SK-N-SH (cell line): ENCODE data around the gene PIN1. TPM values are rescaled to one million over a fixed set of nuclear protein-coding genes. Genes with fewer than 3 reads are reported as not detected.

Experiments
- CTCF ChIA-PET: fragments of 300-600, 350-600 bp; formaldehyde crosslinking; extraction: SDS; loops from one replicate; lab custom pipeline; 2021; lab: Yijun Ruan, JAX
- POLR2A ChIA-PET: fragments of 350-600 bp; sonication (Branson Sonifier 250); formaldehyde crosslinking; extraction: SDS; loops from one replicate; lab custom pipeline; 2020; ENCODE audit warnings: antibody characterized with exemption, inconsistent platforms; lab: Yijun Ruan, JAX
- DNase-seq: peaks from one replicate; pipeline ENCODE4 v3.0.0; 2012
- H2AFZ ChIP-seq: fragments of 200-600 bp; sonication (generic); 2 replicates; pipeline ENCODE4 v1.8.1; 2016; ENCODE audit warnings: antibody characterized with exemption, mild to moderate bottlenecking, low read depth
- H3F3A ChIP-seq: fragments of 200-600 bp; sonication (generic); replicated peaks from 2 replicates; pipeline ENCODE3; 2016; ENCODE audit warnings: antibody characterized with exemption, mild to moderate bottlenecking; ENCODE audit not compliant: insufficient read depth
- H3K27ac ChIP-seq, 2 experiments: fragments of 200-500 bp in 1 of 2; fragments of 200-600 bp in 1 of 2; sonication (Bioruptor generic) in 1 of 2; sonication (generic), shearing (Covaris generic) in 1 of 2; 2 replicates each; pipeline versions ENCODE4 v1.5.1 to v1.6.1; 2014 to 2016; ENCODE audit warnings: low read depth in 2 of 2, inconsistent platforms in 1 of 2, low read length in 1 of 2, mild to moderate bottlenecking in 1 of 2, mixed read lengths in 1 of 2
- H3K27me3 ChIP-seq: fragments of 200-600 bp; sonication (generic), shearing (Covaris generic); 2 replicates; pipeline ENCODE4 v1.6.1; 2016; ENCODE audit warnings: mixed run types; ENCODE audit not compliant: insufficient read depth
- H3K36me3 ChIP-seq, 2 experiments: fragments of 200-500 bp in 1 of 2; fragments of 200-600 bp in 1 of 2; sonication (Bioruptor generic) in 1 of 2; sonication (generic) in 1 of 2; replicated peaks in 1 of 2; 2 replicates each; pipeline versions ENCODE3 to v1.5.1; 2014 to 2016; ENCODE audit warnings: low read length in 1 of 2, mild to moderate bottlenecking in 1 of 2; ENCODE audit not compliant: insufficient read depth in 2 of 2, control insufficient read depth in 1 of 2
- H3K4me1 ChIP-seq, 2 experiments: fragments of 200-500 bp in 1 of 2; fragments of 200-600 bp in 1 of 2; sonication (Bioruptor generic) in 1 of 2; sonication (generic), shearing (Covaris generic) in 1 of 2; 2 replicates each; pipeline versions ENCODE4 v1.5.1 to v1.6.1; 2014 to 2016; ENCODE audit warnings: low read depth in 1 of 2, low read length in 1 of 2, mixed run types in 1 of 2; ENCODE audit not compliant: insufficient read depth in 2 of 2, control insufficient read depth in 1 of 2
- H3K4me2 ChIP-seq: fragments of 200-600 bp; sonication (generic), shearing (Covaris generic); 2 replicates; pipeline ENCODE4 v1.6.1; 2017; ENCODE audit warnings: mixed run types
- H3K4me3 ChIP-seq, 2 experiments: fragments of 200-500 bp in 1 of 2; fragments of 200-600 bp in 1 of 2; sonication (Bioruptor generic) in 1 of 2; sonication (generic), shearing (Covaris generic) in 1 of 2; 2 replicates each; pipeline versions ENCODE4 v1.5.1 to v1.8.1; 2014 to 2016; ENCODE audit warnings: low read depth in 2 of 2, inconsistent platforms in 1 of 2, low read length in 1 of 2, mild to moderate bottlenecking in 1 of 2, mixed read lengths in 1 of 2, moderate library complexity in 1 of 2
- H3K79me2 ChIP-seq: fragments of 200-600 bp; sonication (generic); 2 replicates; pipeline ENCODE4 v1.8.1; 2017; ENCODE audit warnings: mild to moderate bottlenecking; ENCODE audit not compliant: insufficient read depth
- H3K9ac ChIP-seq: fragments of 200-600 bp; sonication (generic); 2 replicates; pipeline ENCODE4 v1.6.1; 2017; ENCODE audit warnings: mixed run types
- H3K9me2 ChIP-seq: fragments of 200-600 bp; sonication (generic); 2 replicates; pipeline ENCODE4 v1.6.1; 2017; ENCODE audit warnings: mixed run types
- H3K9me3 ChIP-seq: fragments of 200-600 bp; sonication (generic); 2 replicates; pipeline ENCODE4 v1.6.1; 2017; ENCODE audit warnings: mixed run types, mild to moderate bottlenecking, moderate library complexity
- H4K20me1 ChIP-seq: fragments of 200-600 bp; sonication (generic); 2 replicates; pipeline ENCODE4 v1.6.1; 2017; ENCODE audit warnings: mild to moderate bottlenecking, mixed run types; ENCODE audit not compliant: insufficient read depth
- EP300 ChIP-seq, 2 experiments: IDR thresholded peaks; 2 replicates each; pipeline versions ENCODE4 v1.4.0 to v1.6.1; 2012; ENCODE audit warnings: borderline replicate concordance in 1 of 2, low read depth in 1 of 2, low read length in 1 of 2
- FOXJ3 ChIP-seq: sonication (generic); formaldehyde crosslinking; IDR thresholded peaks from 2 replicates; pipeline ENCODE4 v1.5.1; 2020; ENCODE audit warnings: mild to moderate bottlenecking, missing genetic modification reagents
- GATA2 ChIP-seq: sonication (generic); formaldehyde crosslinking; IDR thresholded peaks from 2 replicates; pipeline ENCODE4 v1.5.0; 2020; ENCODE audit warnings: mild to moderate bottlenecking, missing genetic modification reagents
- MEF2A ChIP-seq: IDR thresholded peaks from 2 replicates; pipeline ENCODE4 v1.4.0; 2012; ENCODE audit warnings: low read depth, borderline replicate concordance
- NRF1 ChIP-seq: IDR thresholded peaks from 2 replicates; pipeline ENCODE4 v1.6.1; 2012; ENCODE audit warnings: low read depth, mild to moderate bottlenecking, low read length
- RFX5 ChIP-seq: IDR thresholded peaks from 2 replicates; pipeline ENCODE4 v1.6.1; 2012; ENCODE audit warnings: mild to moderate bottlenecking, improper control_type of control experiment, low read length
- SMC3 ChIP-seq: IDR thresholded peaks from 2 replicates; pipeline ENCODE4 v1.6.1; 2012; ENCODE audit warnings: low read depth, low read length, improper control_type of control experiment
- TCF12 ChIP-seq: IDR thresholded peaks from 2 replicates; pipeline ENCODE4 v1.4.0; 2012
- WGBS: methylation state at CpG from one replicate; pipeline ENCODE4 v1.1.6; 2017; ENCODE audit warnings: low lambda C conversion rate; 5-methylcytosine and 5-hydroxymethylcytosine counted together
- polyA plus RNA-seq, 3 experiments: library from polyadenylated mRNA; depleted of rRNA; stranded (reverse); fragments of >200 nt; gene quantifications; 2 replicates each; pipeline ENCODE4 v1.2.3, GENCODE V29; 2012
- TF ChIP-seq, protein P1 (sequence below): IDR thresholded peaks from 2 replicates; pipeline ENCODE4 v1.4.0; 2012; ENCODE audit warnings: low read depth, borderline replicate concordance
- TF ChIP-seq, protein P2 (sequence below): IDR thresholded peaks from 2 replicates; pipeline ENCODE4 v1.4.0; 2012; ENCODE audit warnings: low read depth, borderline replicate concordance
- TF ChIP-seq, protein P3 (sequence below): fragments of 150-350 bp; IDR thresholded peaks from 2 replicates; pipeline ENCODE4 v1.6.1; 2016; ENCODE audit warnings: mild to moderate bottlenecking, low read depth, low read length
- TF ChIP-seq, protein P4 (sequence below): IDR thresholded peaks from 2 replicates; pipeline ENCODE4 v1.4.0; 2012; ENCODE audit warnings: low read depth
- TF ChIP-seq, protein P5 (sequence below): fragments of 150-350 bp; IDR thresholded peaks from 2 replicates; pipeline ENCODE4 v1.6.1; 2017; ENCODE audit warnings: antibody characterized with exemption, low read length, low read depth, borderline replicate concordance

Gene PIN1
- polyA plus RNA-seq, 1 of the 3 experiments (the other 2 are of a cell fraction), result 148 TPM

DNA sequence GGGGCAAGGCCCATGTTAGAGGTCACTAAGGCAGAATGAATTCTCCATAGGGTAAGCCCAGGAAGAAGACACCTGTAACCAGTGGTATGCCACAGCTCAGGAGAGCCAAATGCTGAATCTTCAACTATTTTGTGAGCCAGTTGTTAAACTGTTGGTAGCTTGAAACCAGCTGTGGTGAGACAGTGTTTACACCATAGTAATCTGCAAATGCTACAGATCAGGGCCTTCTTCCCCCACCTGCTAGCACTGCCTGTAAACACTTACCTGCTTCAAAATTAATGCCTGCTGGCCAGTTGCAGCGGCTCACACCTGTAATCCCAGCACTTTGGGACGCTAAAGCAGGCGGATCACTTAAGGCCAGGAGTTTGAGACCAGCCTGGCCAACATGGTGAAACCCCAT is 28.3 kb upstream of the PIN1 start:
- H3K79me2 ChIP-seq, result peaks cover 5% of the 10 kb centered on the region; the same call in 1 of the 2 replicates
- DNase-seq, result no peak
- no peak overlapping the region for H2AFZ ChIP-seq
- H3K36me3 ChIP-seq, result peaks cover 15% of the 10 kb centered on the region in 2 experiments
- H3K9me2 ChIP-seq, result no peaks in the 10 kb centered on the region
- H3K27me3 ChIP-seq, result no peaks in the 10 kb centered on the region
- WGBS, result 100% methylated on average over 3 of the region's 3 CpGs
- H3K4me1 ChIP-seq, result no peaks in the 10 kb centered on the region
- no peak overlapping the region for H3K9ac ChIP-seq
- TF ChIP-seq EP300 (IDR thresholded peaks at IDR 0.05; ENCODE audit: borderline replicate concordance in 1 of 2, low read depth in 1 of 2, low read length in 1 of 2), result no peak
- TF ChIP-seq, protein P1, sequence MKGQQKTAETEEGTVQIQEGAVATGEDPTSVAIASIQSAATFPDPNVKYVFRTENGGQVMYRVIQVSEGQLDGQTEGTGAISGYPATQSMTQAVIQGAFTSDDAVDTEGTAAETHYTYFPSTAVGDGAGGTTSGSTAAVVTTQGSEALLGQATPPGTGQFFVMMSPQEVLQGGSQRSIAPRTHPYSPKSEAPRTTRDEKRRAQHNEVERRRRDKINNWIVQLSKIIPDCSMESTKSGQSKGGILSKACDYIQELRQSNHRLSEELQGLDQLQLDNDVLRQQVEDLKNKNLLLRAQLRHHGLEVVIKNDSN, result no peak
- no peak for TF ChIP-seq SMC3
- TF ChIP-seq NRF1, result no peak
- no peak for TF ChIP-seq FOXJ3 (CRISPR knock-in tag)
- TF ChIP-seq RFX5, result no peak
- TF ChIP-seq, protein P2, sequence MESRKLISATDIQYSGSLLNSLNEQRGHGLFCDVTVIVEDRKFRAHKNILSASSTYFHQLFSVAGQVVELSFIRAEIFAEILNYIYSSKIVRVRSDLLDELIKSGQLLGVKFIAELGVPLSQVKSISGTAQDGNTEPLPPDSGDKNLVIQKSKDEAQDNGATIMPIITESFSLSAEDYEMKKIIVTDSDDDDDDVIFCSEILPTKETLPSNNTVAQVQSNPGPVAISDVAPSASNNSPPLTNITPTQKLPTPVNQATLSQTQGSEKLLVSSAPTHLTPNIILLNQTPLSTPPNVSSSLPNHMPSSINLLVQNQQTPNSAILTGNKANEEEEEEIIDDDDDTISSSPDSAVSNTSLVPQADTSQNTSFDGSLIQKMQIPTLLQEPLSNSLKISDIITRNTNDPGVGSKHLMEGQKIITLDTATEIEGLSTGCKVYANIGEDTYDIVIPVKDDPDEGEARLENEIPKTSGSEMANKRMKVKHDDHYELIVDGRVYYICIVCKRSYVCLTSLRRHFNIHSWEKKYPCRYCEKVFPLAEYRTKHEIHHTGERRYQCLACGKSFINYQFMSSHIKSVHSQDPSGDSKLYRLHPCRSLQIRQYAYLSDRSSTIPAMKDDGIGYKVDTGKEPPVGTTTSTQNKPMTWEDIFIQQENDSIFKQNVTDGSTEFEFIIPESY, result no peak
- TF ChIP-seq, protein P3, sequence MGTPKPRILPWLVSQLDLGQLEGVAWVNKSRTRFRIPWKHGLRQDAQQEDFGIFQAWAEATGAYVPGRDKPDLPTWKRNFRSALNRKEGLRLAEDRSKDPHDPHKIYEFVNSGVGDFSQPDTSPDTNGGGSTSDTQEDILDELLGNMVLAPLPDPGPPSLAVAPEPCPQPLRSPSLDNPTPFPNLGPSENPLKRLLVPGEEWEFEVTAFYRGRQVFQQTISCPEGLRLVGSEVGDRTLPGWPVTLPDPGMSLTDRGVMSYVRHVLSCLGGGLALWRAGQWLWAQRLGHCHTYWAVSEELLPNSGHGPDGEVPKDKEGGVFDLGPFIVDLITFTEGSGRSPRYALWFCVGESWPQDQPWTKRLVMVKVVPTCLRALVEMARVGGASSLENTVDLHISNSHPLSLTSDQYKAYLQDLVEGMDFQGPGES, result no peak
- TF ChIP-seq, protein P4, sequence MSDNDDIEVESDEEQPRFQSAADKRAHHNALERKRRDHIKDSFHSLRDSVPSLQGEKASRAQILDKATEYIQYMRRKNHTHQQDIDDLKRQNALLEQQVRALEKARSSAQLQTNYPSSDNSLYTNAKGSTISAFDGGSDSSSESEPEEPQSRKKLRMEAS, result no peak
- TF ChIP-seq TCF12, result no peak
- TF ChIP-seq MEF2A, result no peak
- TF ChIP-seq, protein P5, sequence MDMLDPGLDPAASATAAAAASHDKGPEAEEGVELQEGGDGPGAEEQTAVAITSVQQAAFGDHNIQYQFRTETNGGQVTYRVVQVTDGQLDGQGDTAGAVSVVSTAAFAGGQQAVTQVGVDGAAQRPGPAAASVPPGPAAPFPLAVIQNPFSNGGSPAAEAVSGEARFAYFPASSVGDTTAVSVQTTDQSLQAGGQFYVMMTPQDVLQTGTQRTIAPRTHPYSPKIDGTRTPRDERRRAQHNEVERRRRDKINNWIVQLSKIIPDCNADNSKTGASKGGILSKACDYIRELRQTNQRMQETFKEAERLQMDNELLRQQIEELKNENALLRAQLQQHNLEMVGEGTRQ, result no peak
- no peak for TF ChIP-seq GATA2 (CRISPR knock-in tag)
- CTCF ChIA-PET, result interaction anchor here (0.7 to 2.2 kb wide), 3 partner anchors 8 to 181 kb away, joined by 3 to 13 read pairs (median 3); no protein-coding TSS in a partner anchor
- H3K4me3 ChIP-seq, result no peak overlapping the region
- H3K9me3 ChIP-seq, result no peaks in the 10 kb centered on the region
- no peak overlapping the region for H3K27ac ChIP-seq
- H3F3A ChIP-seq, result no peaks in the 10 kb centered on the region
- no peak overlapping the region for H3K4me2 ChIP-seq
- no peaks in the 10 kb centered on the region for H4K20me1 ChIP-seq
- POLR2A ChIA-PET, result no interaction called here
